Astrocyte (in vitro differentiated cells and primary cell): ENCODE data around the gene USP15.

Experiments used
- CTCF ChIP-seq: IDR thresholded peaks from 2 replicates; pipeline ENCODE4 v1.5.1; 2011; ENCODE audit warnings: low read depth, mild to moderate bottlenecking, inconsistent platforms, low read length, moderate library complexity; ENCODE audit not compliant: insufficient read depth
- EZH2 ChIP-seq: IDR thresholded peaks from 2 replicates; pipeline ENCODE4 v1.6.1; 2012; ENCODE audit warnings: mild to moderate bottlenecking, low read length, inconsistent platforms; ENCODE audit not compliant: insufficient read depth

DNA sequence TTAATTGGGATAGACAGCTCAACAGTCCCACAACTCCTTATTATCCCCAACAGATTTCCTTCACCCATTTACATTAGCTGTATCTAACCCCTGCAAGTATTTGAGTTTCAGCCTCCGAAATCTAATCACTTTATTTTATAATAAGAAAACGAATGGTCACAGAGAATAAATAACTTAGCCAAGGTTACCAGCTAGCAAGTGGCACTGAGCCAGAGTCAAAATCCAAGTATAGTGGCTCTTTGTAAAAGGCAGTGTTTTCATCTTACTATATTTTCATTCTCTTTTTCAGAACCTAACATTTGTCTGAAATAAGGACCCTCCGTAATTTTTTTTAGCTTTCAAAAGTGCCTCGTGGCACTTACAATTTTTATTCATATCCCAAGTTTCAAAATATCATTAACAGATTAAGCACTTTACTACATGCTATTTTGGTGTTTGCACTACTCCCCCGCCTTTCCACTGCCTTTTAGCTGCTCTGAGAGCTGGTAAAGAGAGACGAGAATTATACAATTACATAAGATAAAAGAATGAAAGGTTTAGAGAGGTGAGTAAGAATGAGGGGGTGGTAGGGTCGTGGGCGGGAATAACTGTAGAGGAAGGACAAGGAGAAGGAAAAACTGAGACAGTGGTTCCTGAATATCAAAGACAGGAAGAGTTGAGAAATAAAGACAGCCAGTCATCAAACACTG, 3.7 kb upstream of the USP15 start:
- TF ChIP-seq CTCF (no peak), EZH2 (no peak)
